ENCODE results near the gene VEPH1.

The VEPH1 gene

GRCh38 chr3:157477441-157477840, 25.8 kb downstream of the VEPH1 start:
- DNase-seq (ENCODE audit: low read depth in 2 of 2) = no peak

- DNase-seq (ENCODE audit: low read depth in 2 of 2) = no peak
These were observed 27.2 kb downstream of the VEPH1 start for GRCh38 chr3:157475921-157476414.

GRCh38 chr3:157472648-157473047, 30.6 kb downstream of the VEPH1 start:
- DNase-seq (ENCODE audit: low read depth in 2 of 2) = no peak

GRCh38 chr3:157471064-157471463, 32.2 kb downstream of the VEPH1 start:
- no peak for DNase-seq (ENCODE audit: low read depth in 2 of 2)

- no peak for DNase-seq (ENCODE audit: low read depth in 2 of 2)
These were observed 33.5 kb downstream of the VEPH1 start for GRCh38 chr3:157469561-157470294.

- no peak for DNase-seq (ENCODE audit: low read depth in 2 of 2)
These were observed 36.0 kb downstream of the VEPH1 start for GRCh38 chr3:157467200-157467599.

GRCh38 chr3:157465741-157466140, 37.5 kb downstream of the VEPH1 start:
- DNase-seq (ENCODE audit: low read depth in 2 of 2) = no peak

GRCh38 chr3:157464321-157464720, 38.9 kb downstream of the VEPH1 start:
- no peak for DNase-seq (ENCODE audit: low read depth in 2 of 2)

GRCh38 chr3:157463816-157464215, 39.4 kb downstream of the VEPH1 start:
- no peak for DNase-seq (ENCODE audit: low read depth in 2 of 2)

GRCh38 chr3:157460253-157460652, 43.0 kb downstream of the VEPH1 start:
- no peak for DNase-seq (ENCODE audit: low read depth in 2 of 2)

GRCh38 chr3:157459706-157460105, 43.5 kb downstream of the VEPH1 start:
- DNase-seq (ENCODE audit: low read depth in 2 of 2) = no peak

GRCh38 chr3:157453824-157454223, 49.4 kb downstream of the VEPH1 start:
- no peak for DNase-seq (ENCODE audit: low read depth in 2 of 2)

GRCh38 chr3:157452097-157452496, 51.1 kb downstream of the VEPH1 start:
- DNase-seq (ENCODE audit: low read depth in 2 of 2) = no peak

GRCh38 chr3:157447026-157447694, 56.1 kb downstream of the VEPH1 start:
- no peak for DNase-seq (ENCODE audit: low read depth in 2 of 2)

GRCh38 chr3:157445857-157446256, 57.4 kb downstream of the VEPH1 start:
- DNase-seq (ENCODE audit: low read depth in 2 of 2) = no peak

GRCh38 chr3:157444797-157445184, 58.4 kb downstream of the VEPH1 start:
- no peak for DNase-seq (ENCODE audit: low read depth in 2 of 2)

- DNase-seq (ENCODE audit: low read depth in 2 of 2) = no peak
These were observed 59.1 kb downstream of the VEPH1 start for GRCh38 chr3:157443905-157444796.

GRCh38 chr3:157442729-157443128, 60.5 kb downstream of the VEPH1 start:
- DNase-seq (ENCODE audit: low read depth in 2 of 2) = no peak

GRCh38 chr3:157441102-157441624, 62.1 kb downstream of the VEPH1 start:
- no peak for DNase-seq (ENCODE audit: low read depth in 2 of 2)

GRCh38 chr3:157438194-157438730, 65.0 kb downstream of the VEPH1 start:
- DNase-seq (ENCODE audit: low read depth in 2 of 2) = no peak

- no peak for DNase-seq (ENCODE audit: low read depth in 2 of 2)
These were observed 66.5 kb downstream of the VEPH1 start, which contains the start of gene PTX3 for GRCh38 chr3:157436583-157437291. TSS of gene PTX3 (plus strand) at chr3:157436850. CDS start at chr3:157436934, 84 bp downstream.
